ENCODE measurements around the gene TECTA.
A peak's percentile ranks its signal among the peaks of the same experiment; 100 is the strongest.

DNA sequence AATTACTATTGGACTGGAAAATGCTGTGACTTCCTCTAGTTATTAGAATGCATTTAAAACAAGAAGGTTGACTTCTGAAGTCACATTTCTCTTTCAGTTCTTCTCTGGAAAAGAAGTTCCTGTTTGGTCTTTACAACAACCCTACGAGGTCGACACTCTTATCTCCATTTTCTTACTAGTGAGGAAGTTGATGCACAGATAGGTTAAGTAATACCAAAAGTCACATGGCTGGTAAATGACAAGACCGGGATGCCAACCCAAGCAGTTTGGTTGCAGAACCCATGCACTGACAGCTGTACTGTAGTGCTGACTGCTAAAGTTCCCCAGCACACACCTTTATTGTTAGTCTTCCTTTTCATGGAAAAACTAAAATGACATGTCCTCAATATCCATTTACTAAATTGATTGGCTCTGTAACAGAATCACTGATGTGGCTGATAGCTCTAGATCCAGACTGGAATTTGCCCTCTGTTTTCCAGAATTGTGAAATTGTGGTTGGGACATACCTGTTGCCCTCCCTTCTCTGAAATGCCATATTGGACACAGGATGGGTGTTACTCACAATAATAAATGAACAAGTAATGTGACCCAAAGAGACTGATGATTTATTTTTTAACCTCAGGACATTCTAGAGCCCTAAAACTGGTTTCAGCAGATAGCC is 9.4 kb upstream of the TECTA start:
- TF ChIP-seq, protein P1, sequence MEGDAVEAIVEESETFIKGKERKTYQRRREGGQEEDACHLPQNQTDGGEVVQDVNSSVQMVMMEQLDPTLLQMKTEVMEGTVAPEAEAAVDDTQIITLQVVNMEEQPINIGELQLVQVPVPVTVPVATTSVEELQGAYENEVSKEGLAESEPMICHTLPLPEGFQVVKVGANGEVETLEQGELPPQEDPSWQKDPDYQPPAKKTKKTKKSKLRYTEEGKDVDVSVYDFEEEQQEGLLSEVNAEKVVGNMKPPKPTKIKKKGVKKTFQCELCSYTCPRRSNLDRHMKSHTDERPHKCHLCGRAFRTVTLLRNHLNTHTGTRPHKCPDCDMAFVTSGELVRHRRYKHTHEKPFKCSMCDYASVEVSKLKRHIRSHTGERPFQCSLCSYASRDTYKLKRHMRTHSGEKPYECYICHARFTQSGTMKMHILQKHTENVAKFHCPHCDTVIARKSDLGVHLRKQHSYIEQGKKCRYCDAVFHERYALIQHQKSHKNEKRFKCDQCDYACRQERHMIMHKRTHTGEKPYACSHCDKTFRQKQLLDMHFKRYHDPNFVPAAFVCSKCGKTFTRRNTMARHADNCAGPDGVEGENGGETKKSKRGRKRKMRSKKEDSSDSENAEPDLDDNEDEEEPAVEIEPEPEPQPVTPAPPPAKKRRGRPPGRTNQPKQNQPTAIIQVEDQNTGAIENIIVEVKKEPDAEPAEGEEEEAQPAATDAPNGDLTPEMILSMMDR (IDR thresholded peaks at IDR 0.05): no peak
- peak in 1 of 2 donors; percentile 37 for TF ChIP-seq EP300 (IDR thresholded peaks at IDR 0.05)
- TF ChIP-seq POLR2A (IDR thresholded peaks at IDR 0.05): no peak

All from tibial nerve (tissue), 4 donors.